Colon (tissue), 2 donors: ENCODE data around the gene F12.

Experiments
- FAIRE-seq: peaks from 2 replicates; lab custom pipeline; 2012; peaks lifted over from hg19 to GRCh38; lab: Jason Lieb, UNC
- donor health status: control.
- donor health status: control.

Gene F12

DNA sequence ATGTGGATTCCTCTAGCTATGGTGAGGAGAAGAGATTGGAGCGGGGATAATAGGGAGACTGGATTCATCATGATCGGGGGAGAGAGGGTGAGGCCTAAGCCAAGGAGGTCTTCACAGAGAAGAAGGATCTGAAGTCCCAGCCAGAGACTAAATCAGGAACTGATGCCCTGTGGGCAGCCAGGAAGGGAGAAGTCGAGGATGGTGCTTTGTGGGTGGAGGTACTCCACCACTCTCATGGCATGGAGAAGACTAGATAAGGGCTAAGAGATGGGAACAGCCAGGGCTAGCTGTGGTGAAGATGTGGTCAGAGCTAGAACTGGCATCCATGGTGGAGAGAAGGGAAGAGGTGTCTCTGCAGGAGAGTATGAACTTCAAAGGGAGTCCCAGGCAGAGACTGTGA lies 54.7 kb downstream of the F12 start:
- FAIRE-seq: no peak

DNA sequence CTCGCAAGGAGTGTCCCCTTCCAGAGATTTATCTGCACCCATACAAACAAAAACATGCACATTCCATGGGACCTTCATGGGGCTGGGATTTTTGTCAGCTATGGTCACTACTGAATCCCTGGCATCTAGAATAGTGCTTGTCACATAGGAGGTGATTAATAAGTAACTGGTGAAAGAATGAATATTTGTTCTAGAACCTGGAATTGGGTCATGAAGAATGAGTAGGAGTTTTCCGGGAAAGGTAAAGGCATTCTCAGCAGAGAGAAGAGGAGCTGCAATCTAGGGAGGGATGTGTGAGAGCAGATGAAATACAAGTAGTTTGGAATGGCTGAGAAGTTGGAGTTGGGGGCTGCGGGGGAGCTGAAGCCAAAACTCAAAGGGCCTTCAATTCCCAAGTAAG lies 55.1 kb downstream of the F12 start:
- no peak for FAIRE-seq

GRCh38 chr5:177353093-177353492 lies 56.3 kb downstream of the F12 start:
- FAIRE-seq: no peak
